HL-60 (cell line): ENCODE data around the gene WWOX.

Experiments
- CTCF ChIP-seq: IDR thresholded peaks from one replicate; pipeline ENCODE4 v1.5.1; 2011; ENCODE audit warnings: low read length, control low read depth, inconsistent platforms; ENCODE audit not compliant: insufficient read depth
- GABPA ChIP-seq: IDR thresholded peaks from 2 replicates; pipeline ENCODE4 v1.6.1; 2012; ENCODE audit warnings: low read depth
- POLR2AphosphoS5 ChIP-seq: IDR thresholded peaks from 2 replicates; pipeline ENCODE4 v1.6.1; 2012; ENCODE audit warnings: low read depth
- SPI1 ChIP-seq: IDR thresholded peaks from 2 replicates; pipeline ENCODE4 v1.6.1; 2012; ENCODE audit warnings: low read depth, mild to moderate bottlenecking, borderline replicate concordance
- TF ChIP-seq, protein P1 (sequence below): IDR thresholded peaks from 2 replicates; pipeline ENCODE4 v1.6.1; 2012; ENCODE audit warnings: low read depth; ENCODE audit not compliant: insufficient replicate concordance

- TF ChIP-seq CTCF = no peak
- no peak for TF ChIP-seq SPI1
- no peak for TF ChIP-seq POLR2AphosphoS5
- TF ChIP-seq, protein P1, sequence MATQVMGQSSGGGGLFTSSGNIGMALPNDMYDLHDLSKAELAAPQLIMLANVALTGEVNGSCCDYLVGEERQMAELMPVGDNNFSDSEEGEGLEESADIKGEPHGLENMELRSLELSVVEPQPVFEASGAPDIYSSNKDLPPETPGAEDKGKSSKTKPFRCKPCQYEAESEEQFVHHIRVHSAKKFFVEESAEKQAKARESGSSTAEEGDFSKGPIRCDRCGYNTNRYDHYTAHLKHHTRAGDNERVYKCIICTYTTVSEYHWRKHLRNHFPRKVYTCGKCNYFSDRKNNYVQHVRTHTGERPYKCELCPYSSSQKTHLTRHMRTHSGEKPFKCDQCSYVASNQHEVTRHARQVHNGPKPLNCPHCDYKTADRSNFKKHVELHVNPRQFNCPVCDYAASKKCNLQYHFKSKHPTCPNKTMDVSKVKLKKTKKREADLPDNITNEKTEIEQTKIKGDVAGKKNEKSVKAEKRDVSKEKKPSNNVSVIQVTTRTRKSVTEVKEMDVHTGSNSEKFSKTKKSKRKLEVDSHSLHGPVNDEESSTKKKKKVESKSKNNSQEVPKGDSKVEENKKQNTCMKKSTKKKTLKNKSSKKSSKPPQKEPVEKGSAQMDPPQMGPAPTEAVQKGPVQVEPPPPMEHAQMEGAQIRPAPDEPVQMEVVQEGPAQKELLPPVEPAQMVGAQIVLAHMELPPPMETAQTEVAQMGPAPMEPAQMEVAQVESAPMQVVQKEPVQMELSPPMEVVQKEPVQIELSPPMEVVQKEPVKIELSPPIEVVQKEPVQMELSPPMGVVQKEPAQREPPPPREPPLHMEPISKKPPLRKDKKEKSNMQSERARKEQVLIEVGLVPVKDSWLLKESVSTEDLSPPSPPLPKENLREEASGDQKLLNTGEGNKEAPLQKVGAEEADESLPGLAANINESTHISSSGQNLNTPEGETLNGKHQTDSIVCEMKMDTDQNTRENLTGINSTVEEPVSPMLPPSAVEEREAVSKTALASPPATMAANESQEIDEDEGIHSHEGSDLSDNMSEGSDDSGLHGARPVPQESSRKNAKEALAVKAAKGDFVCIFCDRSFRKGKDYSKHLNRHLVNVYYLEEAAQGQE = no peak
- TF ChIP-seq GABPA = no peak
Measured at GRCh38 chr16:79083508-79084299, 984.2 kb downstream of the WWOX start.
